HG03064 (cell line): ENCODE measurements around the gene COL18A1.

ENCODE experiments used
- ATAC-seq: cut with Tn5 transposase; IDR thresholded peaks from one replicate; pipeline ENCODE4 v1.9.1; 2021; ENCODE audit warnings: low read depth; ENCODE audit not compliant: unreplicated experiment

COL18A1 gene

DNA sequence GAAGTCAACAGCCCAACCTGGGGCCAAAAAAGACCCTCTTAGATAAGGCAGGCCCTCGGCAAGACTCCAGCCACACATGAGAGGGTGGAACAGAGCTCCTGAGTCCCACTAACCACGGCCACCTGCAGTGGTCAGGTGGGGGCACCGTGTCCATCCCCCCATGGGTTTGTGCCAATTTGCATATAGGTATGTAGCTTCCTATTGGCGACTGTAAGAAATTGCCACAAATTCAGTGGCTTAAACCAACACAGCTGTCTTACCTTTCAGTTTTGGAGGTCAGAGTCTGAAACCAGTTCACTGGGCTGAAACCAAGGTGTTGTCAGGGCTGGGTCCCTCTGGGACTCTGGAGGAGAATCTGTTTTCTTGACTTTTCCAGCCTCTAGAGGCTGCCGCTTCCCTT lies 59.3 kb downstream of the COL18A1 start:
- no peak for ATAC-seq

DNA sequence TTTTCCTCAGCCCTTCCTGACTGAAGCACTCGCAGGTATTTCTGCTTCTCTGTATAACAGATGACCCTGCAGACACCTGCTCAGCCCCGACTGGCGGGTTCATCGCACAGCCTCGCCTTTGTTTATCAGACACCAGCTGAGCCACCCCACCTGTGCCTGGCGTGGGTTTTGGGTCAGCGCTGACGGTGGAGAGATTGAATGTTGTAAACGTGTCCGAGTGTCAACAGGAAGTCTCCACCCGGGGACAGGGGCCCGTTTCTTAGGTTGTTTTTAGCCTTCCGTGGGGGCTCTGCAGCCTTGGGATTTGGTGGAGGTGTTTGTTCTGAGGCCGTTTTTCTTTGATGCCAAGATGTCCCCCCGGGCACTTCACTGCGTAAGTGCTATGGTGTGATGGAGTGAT lies 60.1 kb downstream of the COL18A1 start:
- no peak for ATAC-seq

DNA sequence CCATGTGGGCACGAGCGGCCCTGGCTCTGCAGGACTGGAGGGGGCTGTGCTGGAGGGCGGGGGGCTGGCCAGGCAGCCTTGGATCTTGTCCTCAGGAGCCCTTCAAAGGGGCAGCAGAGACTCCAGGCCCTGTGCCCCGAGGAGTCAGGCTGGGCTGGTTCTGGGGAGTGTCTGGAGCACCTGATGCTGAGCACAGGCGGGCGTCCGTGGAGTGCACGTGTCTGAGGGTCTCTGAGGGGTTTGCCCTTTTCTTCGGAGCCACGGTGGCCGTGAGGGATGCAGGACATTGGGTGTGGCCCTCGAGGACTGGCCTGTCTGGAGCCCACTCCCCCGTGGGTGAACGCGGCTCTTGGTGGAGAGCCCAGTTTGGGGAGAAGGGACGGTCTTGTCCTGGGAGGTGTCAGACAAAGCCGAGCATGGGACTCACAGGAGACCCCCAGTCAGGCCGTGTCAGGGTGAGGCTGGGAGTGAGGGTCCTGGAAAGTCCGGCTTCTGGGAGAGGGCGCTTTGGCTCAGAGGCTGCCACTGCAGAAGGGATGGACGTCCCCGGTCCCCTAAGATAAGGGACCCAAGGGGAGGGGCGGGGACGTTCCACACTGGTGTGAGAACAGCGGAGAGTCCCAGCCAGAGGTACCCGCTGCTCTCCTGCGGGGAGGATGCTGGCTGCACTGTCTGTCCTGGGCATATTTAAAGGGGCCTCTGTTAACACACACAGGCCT lies 60.8 kb downstream of the COL18A1 start:
- ATAC-seq: no peak

DNA sequence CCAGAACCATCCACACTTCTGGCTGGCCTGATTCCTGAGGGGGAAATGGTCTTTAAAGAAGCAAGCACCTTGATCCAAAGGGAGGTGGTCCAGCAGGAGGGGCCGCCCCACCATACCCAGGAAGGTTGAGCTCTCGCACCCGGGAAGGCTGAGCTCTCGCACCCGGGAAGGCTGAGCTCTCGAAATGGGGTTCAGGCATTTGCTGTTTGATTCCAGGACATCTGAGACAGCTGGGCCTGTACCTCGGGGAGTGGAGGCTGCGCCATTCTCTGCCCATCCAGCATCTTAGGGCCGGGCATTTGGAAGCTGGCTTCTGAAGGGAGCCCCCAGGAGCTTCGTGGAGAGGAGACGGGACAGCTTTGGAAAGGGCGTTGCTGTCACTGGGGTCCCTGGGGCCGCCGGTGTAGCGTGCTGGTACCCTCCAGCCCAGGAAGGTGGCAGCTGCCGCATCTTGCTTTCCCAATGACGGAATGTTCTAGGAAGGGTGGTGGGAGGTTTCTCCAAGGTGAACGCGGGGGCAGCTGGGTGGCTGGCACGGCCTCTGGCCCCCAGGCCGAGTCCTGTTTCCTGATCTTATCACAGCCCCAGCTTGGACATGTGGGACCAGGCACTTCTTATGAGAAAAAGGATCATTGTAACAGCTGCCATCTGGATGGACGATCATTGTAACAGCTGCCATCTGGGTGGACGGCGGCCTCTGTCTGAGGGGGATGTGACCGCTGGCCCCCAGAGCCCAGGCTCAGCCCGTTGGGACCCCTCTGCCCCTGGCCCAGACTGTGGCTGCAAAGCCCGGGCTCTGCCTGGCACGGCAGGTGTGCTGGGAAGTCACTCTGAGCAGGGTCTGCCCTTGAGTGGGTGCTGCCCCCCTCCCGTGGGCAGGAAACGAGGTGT lies 61.6 kb downstream of the COL18A1 start:
- no peak for ATAC-seq

DNA sequence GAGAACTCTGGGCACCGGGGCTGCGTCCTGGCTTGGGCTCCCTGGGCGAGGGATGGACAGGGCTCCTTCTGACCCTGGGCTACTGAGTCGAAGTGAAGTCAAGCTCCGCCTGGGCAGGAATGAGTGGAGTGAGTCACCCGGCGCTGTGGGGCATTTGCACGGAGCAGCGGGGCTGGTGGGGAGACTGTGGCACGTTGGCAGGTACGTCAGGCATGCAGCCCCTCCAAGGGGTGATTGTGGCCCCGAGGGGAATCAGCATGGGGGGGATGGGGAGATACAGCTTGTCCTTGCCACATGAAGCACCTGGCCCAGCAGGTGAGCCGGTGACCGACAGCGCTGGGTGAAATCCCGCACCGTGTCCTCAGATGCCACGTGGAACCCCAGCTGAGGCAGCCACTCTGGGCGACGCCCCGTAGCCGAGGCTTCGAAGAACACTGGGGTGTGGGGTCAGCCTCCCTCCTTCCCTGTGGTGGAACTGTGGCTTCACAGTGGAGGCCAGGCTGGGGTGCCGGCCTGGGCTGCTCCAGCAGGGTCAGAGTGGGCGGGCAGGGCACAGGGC lies 62.3 kb downstream of the COL18A1 start:
- no peak for ATAC-seq

DNA sequence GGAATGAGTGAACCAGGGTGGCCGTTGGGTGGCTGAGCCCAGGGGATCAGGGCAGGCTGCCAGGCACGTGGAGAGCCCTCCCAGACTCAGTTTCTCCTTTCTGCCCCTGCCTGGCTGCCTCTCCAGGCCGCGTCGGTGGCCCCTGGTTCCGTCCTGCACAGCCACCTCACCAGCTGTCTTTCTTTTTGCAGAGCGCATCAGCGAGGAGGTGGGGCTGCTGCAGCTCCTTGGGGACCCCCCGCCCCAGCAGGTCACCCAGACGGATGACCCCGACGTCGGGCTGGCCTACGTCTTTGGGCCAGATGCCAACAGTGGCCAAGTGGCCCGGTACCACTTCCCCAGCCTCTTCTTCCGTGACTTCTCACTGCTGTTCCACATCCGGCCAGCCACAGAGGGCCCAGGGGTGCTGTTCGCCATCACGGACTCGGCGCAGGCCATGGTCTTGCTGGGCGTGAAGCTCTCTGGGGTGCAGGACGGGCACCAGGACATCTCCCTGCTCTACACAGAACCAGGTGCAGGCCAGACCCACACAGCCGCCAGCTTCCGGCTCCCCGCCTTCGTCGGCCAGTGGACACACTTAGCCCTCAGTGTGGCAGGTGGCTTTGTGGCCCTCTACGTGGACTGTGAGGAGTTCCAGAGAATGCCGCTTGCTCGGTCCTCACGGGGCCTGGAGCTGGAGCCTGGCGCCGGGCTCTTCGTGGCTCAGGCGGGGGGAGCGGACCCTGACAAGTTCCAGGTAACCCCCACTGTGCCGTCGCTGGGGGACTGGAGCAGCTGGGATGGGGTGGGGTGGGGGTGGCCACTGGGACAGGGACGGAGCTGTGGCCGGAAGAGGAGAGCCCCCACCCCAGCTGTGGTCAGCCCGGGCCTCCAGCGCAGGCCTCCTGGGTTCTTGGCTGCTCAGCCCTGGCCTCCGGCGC lies 63.3 kb downstream of the COL18A1 start:
- ATAC-seq: no peak

DNA sequence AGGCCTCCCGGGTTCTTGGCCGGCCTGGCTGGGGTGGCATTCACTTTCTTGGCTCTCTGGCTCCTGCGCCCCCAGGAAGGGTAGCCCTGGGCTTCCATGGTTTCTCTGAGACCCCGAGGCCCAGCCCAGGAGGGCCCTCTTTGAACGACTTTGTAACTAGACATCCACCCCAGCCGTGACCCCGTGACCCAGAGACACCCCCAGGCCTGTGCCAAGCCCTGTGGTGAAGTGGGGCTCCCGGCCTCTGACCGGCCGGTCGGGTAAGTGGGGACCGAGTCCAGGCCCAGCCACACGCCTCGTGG lies 64.0 kb downstream of the COL18A1 start:
- ATAC-seq: no peak

DNA sequence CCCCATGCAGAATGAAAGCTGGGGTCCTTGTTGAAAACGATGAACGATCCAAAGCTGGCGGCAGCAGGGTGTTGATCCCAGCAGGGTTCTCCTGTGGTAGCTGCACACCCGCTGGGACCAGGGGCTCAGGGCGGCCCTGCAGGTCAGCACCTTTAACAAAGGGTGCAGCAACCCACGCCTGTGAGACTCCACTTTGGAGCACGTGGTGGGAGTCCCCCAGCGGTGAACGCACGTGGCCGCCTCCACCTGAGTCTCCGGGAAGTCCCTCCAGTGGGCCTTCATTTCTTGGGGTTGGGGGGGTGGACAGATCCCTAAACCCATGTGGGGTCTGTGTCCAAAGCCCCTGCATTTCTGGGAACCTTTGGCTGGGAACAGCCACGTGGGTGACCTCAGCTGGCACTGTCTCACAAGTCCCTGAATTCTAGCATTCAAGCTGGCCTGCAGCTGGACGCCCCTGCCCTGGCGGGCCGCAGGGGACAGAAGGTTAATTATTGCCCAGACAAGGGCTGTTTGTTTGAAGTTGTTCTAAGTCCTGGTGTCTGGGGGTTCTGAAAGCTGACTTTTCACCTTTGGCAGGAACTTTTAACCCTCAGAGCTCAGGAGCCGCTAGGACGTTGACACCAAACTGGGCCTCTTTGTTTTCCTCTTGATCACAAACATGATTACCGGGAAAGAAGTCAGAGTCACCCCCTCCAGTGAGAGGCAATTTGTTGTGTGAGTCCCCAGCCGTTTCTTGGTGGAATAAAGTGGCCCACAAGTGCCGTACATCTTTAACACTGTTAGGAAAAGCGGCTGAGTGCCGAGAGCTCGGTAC lies 64.5 kb downstream of the COL18A1 start:
- no peak for ATAC-seq

DNA sequence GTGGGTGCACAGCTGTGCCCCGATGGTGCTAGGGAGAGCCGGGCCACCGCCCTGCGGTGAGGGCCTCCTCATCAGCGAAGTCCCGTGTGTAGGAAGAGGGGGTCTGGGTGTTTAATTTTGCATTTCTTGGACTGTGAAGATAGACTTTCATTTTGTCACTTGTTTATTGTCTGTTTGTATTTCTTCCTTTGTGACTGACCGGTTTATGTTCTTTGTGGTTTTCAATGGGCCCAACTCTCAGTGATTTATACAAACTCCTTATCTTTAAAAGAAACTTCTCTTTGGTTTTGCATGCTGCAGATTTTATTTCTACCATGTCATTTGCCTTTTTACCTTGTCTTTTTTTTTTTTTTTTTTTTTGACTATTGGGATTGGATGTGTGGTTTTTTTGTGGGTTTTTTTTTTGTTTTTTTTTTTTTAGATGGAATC lies 65.1 kb downstream of the COL18A1 start:
- no peak for ATAC-seq

DNA sequence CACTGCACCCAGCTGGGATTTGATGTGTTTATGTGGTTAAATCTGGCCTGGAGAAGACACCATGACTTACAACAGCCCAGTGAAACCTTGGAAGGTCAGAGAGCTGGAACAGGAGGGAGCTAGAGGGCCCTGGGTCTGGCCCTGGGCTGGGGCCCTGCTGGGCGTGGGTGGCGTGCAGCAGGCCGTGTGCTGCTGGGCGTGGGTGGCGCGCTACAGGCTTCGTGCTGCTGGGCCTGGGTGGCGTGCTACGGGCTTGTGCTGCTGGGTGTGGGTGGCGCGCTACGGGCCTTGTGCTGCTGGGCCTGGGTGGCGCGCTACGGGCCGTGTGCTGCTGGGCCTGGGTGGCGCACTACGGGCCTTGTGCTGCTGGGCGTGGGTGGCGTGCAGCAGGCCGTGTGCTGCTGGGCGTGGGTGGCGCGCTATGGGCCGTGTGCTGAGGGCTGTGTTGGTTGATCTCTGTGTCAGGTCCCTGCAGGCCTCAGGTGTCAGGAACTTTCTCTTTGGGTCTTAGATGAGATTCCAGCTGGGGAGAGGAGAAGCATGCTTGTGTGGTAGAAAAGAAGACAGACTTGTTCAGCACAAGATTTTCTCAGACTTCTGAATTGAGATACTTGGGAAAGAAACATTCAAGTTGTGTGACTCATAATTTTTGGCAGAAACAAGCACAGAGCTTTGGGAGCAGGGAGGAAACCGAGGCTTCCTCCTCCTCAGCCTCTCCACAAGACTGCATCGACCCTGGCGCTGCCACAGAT lies 66.0 kb downstream of the COL18A1 start:
- ATAC-seq: no peak

DNA sequence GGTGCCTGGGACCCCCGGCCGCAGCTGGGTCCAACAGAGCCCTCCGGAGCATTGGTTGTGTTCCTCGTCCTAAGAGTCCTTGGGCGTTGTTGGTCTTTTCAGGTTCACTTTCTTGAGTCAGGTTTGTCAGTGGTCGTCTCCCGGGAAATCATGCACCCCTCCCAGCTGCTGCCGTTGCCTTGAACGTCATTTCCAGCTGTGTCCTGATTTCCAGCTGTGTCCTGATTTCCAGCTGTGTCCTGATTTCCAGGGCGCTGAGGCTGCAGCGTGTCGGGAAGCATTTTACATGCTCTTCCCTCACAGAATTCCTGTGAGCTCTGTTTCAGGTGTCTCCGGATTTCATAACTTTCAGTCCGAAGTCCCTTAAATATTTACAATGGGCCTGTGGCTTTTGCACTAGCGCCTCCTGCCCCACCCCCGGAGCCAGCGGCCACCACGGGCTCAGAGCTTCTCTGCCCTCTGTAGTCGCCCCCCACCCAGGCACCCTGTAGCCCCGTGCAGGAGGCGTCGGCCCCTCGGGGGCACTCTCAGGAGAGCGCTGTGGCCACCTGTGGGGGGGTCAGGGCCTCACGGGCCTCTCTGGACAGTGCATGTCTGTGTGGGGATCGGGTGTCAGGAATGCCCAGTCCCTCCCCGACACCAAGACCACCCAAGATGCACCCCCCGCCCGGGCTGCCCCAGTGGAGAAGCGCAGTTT lies 66.7 kb downstream of the COL18A1 start:
- ATAC-seq: no peak

DNA sequence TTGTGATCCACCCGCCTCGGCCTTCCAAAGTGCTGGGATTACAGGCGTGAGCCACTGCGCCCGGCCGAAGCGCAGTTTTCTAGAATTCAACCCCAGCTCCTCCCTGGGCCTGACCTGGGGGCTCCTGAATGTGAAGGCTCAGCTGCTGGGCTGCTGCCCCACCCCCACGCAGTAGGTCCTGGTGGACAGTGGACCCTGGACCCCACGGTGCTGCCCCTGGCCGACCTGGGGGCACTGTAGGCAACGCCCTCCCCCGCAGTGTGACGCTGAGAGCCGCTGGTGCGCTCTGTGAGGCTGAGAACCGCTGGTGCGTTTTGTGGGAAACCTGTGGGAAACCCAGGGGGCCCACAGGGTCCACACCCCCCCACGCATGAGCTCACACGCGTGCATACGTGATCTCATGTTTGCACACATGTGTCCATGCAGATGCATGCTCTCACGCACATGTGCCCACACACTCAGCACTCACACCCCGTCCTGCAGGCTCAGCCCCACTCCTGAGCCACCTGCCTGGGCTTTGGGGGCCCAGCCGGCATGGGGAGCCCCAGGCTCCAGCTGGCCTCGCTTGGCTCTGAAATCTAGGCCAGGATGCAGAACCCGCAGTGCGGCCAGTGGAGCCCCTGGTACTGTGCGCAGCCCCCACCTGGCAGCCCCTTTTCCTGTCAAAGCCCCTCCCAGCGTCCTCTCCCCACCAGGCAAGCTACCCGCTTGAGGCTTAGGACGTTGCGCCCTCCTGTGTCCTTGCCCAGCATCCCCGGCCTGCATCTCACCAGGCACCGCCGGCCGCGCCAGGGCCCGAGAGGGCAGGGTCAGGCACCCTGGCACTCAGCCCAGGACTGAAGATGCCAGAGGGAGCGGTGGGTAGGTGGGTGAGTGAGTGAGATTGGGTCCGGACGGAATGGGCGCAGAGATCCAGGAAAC lies 67.7 kb downstream of the COL18A1 start:
- ATAC-seq: no peak

DNA sequence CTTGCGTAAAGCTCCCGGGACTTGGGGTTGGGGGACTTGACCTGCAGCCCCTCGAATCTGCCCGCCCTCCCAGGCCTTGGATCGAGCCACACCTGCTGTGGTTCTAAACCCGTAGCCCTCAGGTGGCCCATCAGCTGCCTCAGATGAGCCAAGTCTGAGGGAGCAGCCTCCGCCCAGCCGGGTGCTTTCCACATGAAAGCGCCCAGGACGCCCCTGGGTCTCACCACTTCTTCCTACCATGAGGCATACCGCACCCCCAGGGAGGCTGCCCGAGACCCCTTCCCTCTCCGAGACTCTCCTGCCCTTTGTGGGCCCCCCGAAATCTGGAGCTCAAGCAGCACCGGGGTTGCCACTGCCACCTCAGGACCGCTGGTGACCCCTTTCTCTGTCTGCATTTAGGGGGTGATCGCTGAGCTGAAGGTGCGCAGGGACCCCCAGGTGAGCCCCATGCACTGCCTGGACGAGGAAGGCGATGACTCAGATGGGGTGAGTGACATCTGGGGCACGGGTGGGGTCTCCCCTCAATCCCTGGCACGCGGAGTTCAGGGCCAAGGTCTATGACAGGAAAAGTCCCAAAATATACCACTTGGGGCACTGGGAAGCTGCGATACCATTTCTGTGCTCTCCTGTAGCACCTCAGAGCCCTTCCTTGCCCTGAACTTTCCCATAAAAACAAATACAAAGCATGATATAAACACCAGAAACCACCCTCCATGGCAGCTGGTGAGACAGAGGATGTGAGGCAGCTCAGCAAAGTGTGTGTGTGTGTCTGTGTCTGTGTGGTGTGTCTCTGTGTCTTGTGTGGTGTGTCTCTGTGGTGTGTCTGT lies 68.7 kb downstream of the COL18A1 start:
- ATAC-seq: no peak

DNA sequence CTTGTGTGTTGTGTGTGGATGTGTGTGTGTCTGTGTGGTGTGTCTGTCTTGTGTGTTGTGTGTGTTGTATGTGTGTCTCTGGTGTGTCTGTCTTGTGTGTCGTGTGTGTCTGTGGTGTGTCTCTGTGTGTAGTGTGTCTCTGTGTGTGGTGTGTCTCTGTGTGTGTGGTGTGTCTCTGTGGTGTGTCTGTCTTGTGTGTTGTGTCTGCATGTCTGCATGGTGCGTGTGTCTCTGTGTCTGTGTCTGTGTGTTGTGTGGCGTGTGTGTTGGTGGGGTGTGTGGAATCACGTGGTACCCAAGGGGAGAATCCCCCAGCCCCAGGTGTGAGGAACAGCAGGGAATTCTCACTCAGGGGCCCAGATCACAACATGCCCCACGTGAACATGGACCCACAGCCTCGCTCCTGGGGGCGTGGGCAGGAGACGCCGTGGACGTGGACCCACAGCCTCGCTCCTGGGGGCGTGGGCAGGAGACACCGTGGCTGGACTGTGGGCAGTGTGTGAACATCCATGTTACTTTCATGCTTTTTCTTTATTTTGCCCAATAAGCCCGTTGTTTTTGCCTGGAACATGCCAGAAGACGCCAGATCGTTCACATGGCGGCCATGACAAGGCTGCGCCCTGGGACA lies 69.5 kb downstream of the COL18A1 start:
- ATAC-seq: no peak

DNA sequence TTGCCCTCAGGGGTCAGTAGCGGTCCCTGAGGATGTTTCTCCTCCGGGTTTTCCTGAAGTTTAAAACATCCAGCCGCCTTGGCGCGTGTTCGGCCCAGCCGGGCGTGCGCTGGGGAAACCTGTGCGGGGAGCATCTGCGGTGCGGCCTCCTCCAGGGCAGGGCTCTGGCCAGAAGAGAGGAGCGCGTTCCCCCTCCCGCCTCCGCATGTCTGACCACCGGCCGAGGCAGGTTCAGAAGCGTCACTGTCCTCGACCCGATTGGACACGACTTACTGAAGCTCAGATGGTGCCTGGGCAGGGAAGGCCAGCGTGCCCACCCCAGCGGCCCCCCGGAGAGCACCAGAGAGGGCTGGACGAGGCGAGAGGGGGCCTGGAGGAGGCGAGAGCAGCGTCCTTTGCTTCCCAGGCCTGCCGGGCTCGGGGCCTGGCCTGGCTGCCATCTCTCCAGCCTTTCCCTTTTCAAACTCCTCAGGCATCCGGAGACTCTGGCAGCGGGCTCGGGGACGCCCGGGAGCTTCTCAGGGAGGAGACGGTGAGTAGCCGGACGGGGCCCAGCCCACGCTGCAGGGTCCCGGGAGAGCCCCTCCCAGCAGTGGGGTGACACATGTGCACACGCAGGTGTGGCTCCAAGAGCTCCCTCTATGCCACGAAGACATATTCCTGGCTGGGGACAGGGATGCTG lies 70.2 kb downstream of the COL18A1 start:
- no peak for ATAC-seq
